Renal pelvis (tissue), 4 donors: ENCODE results near the gene TXNRD1. TPM values are rescaled to one million over a fixed set of nuclear protein-coding genes. Genes with fewer than 3 reads are reported as not detected.
"Not testable (repeated sequence)": the region's sequence is repeated elsewhere in the genome, so short reads cannot be mapped to it uniquely, and the experiment has no call there.

Experiments
- DNase-seq: peaks from one replicate; pipeline ENCODE4 v3.0.0-alpha.2; 2013
- polyA plus RNA-seq, 3 donors: library from polyadenylated mRNA; unstranded; fragments of 120-200 nt; gene quantifications; one replicate each; pipeline ENCODE4 v1.2.1, GENCODE V29; 2013; ENCODE audit not compliant: insufficient read length in 3 of 3

Gene TXNRD1
- polyA plus RNA-seq, 3 donors, result 60.2 to 61.5 (median 61.4) TPM

- DNase-seq, result no peak
Measured at GRCh38 chr12:104275689-104276088, 60.1 kb downstream of the TXNRD1 start.

GRCh38 chr12:104276273-104277131 lies 60.9 kb downstream of the TXNRD1 start:
- DNase-seq, result peak; percentile 54

GRCh38 chr12:104279164-104279563 lies 63.6 kb downstream of the TXNRD1 start:
- DNase-seq, result no peak

GRCh38 chr12:104280111-104280510 lies 64.5 kb downstream of the TXNRD1 start:
- no peak for DNase-seq

- no peak for DNase-seq
Measured at GRCh38 chr12:104280717-104281458, 65.3 kb downstream of the TXNRD1 start.

- no peak for DNase-seq
Measured at GRCh38 chr12:104281636-104282035, 66.1 kb downstream of the TXNRD1 start.

GRCh38 chr12:104282109-104282508 lies 66.5 kb downstream of the TXNRD1 start:
- DNase-seq, result no peak

- no peak for DNase-seq
Measured at GRCh38 chr12:104285740-104286515, 70.3 kb downstream of the TXNRD1 start.

- DNase-seq, result peak; percentile 94
Measured at GRCh38 chr12:104286516-104287482, 71.2 kb downstream of the TXNRD1 start.

- DNase-seq, result peak; percentile 87
Measured at GRCh38 chr12:104288635-104289274, 73.2 kb downstream of the TXNRD1 start.

- no peak for DNase-seq
Measured at GRCh38 chr12:104290320-104290719, 74.7 kb downstream of the TXNRD1 start.

- no peak for DNase-seq
Measured at GRCh38 chr12:104290855-104291254, 75.3 kb downstream of the TXNRD1 start.

GRCh38 chr12:104291867-104292524 lies 76.4 kb downstream of the TXNRD1 start:
- no peak for DNase-seq

GRCh38 chr12:104292872-104293794 lies 77.6 kb downstream of the TXNRD1 start:
- DNase-seq, result no peak

- not testable (repeated sequence) for DNase-seq
Measured at GRCh38 chr12:104294158-104294859, 78.7 kb downstream of the TXNRD1 start.

GRCh38 chr12:104294927-104295668 lies 79.5 kb downstream of the TXNRD1 start:
- DNase-seq, result no peak

- no peak for DNase-seq
Measured at GRCh38 chr12:104295954-104296353, 80.4 kb downstream of the TXNRD1 start.
